ENCODE data around the gene KIAA0825.

DNA sequence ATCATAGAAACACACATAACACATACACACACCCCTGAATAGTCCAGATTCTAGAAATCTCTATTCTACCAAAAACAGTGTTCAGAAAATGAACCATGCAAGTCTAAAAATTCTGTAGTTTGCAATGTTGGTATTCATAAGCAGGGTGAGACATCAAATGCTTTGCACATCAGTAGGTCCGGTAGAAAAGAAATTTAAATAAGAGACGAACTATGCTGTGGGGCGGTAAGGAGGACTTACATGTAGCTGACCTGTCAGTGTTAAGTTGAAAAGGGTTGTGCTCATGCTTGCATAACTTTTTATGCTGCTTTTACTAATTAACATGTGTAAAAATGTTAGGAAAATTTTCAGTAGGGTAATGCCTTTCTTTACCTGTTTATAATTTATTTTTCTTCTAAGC is 409.1 kb downstream of the KIAA0825 start:
- TF ChIP-seq, protein P1, sequence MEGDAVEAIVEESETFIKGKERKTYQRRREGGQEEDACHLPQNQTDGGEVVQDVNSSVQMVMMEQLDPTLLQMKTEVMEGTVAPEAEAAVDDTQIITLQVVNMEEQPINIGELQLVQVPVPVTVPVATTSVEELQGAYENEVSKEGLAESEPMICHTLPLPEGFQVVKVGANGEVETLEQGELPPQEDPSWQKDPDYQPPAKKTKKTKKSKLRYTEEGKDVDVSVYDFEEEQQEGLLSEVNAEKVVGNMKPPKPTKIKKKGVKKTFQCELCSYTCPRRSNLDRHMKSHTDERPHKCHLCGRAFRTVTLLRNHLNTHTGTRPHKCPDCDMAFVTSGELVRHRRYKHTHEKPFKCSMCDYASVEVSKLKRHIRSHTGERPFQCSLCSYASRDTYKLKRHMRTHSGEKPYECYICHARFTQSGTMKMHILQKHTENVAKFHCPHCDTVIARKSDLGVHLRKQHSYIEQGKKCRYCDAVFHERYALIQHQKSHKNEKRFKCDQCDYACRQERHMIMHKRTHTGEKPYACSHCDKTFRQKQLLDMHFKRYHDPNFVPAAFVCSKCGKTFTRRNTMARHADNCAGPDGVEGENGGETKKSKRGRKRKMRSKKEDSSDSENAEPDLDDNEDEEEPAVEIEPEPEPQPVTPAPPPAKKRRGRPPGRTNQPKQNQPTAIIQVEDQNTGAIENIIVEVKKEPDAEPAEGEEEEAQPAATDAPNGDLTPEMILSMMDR (IDR thresholded peaks at IDR 0.05), result no peak
- TF ChIP-seq EP300 (IDR thresholded peaks at IDR 0.05; ENCODE audit: borderline replicate concordance in 1 of 2, low read depth in 1 of 2, low read length in 1 of 2) (no peak), RAD21 (IDR thresholded peaks at IDR 0.05; ENCODE audit: low read length) (no peak), POLR2AphosphoS5 (IDR thresholded peaks at IDR 0.05; ENCODE audit: low read depth, low read length) (no peak), FOXJ3 (CRISPR knock-in tag; IDR thresholded peaks at IDR 0.05) (no peak), TCF12 (IDR thresholded peaks at IDR 0.05) (no peak), TAF1 (IDR thresholded peaks at IDR 0.05; ENCODE audit: borderline replicate concordance, low read depth, low read length) (no peak), EZH2phosphoT487 (IDR thresholded peaks at IDR 0.05; ENCODE audit: borderline replicate concordance, low read depth) (no peak), ELF1 (IDR thresholded peaks at IDR 0.05) (no peak)
- TF ChIP-seq, protein P2, sequence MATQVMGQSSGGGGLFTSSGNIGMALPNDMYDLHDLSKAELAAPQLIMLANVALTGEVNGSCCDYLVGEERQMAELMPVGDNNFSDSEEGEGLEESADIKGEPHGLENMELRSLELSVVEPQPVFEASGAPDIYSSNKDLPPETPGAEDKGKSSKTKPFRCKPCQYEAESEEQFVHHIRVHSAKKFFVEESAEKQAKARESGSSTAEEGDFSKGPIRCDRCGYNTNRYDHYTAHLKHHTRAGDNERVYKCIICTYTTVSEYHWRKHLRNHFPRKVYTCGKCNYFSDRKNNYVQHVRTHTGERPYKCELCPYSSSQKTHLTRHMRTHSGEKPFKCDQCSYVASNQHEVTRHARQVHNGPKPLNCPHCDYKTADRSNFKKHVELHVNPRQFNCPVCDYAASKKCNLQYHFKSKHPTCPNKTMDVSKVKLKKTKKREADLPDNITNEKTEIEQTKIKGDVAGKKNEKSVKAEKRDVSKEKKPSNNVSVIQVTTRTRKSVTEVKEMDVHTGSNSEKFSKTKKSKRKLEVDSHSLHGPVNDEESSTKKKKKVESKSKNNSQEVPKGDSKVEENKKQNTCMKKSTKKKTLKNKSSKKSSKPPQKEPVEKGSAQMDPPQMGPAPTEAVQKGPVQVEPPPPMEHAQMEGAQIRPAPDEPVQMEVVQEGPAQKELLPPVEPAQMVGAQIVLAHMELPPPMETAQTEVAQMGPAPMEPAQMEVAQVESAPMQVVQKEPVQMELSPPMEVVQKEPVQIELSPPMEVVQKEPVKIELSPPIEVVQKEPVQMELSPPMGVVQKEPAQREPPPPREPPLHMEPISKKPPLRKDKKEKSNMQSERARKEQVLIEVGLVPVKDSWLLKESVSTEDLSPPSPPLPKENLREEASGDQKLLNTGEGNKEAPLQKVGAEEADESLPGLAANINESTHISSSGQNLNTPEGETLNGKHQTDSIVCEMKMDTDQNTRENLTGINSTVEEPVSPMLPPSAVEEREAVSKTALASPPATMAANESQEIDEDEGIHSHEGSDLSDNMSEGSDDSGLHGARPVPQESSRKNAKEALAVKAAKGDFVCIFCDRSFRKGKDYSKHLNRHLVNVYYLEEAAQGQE (IDR thresholded peaks at IDR 0.05; ENCODE audit: low read depth, low read length), result no peak
- TF ChIP-seq, protein P3, sequence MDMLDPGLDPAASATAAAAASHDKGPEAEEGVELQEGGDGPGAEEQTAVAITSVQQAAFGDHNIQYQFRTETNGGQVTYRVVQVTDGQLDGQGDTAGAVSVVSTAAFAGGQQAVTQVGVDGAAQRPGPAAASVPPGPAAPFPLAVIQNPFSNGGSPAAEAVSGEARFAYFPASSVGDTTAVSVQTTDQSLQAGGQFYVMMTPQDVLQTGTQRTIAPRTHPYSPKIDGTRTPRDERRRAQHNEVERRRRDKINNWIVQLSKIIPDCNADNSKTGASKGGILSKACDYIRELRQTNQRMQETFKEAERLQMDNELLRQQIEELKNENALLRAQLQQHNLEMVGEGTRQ (IDR thresholded peaks at IDR 0.05; ENCODE audit: borderline replicate concordance, low read depth, low read length), result no peak
- TF ChIP-seq, protein P4, sequence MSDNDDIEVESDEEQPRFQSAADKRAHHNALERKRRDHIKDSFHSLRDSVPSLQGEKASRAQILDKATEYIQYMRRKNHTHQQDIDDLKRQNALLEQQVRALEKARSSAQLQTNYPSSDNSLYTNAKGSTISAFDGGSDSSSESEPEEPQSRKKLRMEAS (IDR thresholded peaks at IDR 0.05; ENCODE audit: low read depth), result no peak
